ENCODE measurements around the gene ATP1A3. TPM values are rescaled to one million over a fixed set of nuclear protein-coding genes. Genes with fewer than 3 reads are reported as not detected.

ATP1A3 gene
- polyA plus RNA-seq, 1 of the 3 experiments (the other 2 are of a cell fraction), result 0.77 TPM

- peak; percentile 90 for TF ChIP-seq CHD2 (IDR thresholded peaks at IDR 0.05; ENCODE audit: low read length, partially characterized antibody)
- no peak for TF ChIP-seq USF2 (IDR thresholded peaks at IDR 0.05; ENCODE audit: borderline replicate concordance, low read depth, low read length)
- no peak; the same call in 1 of the 2 replicates for TF ChIP-seq MAX (IDR thresholded peaks at IDR 0.05; ENCODE audit: low read depth)
- TF ChIP-seq FOSL2 (IDR thresholded peaks at IDR 0.05; ENCODE audit: borderline replicate concordance, low read depth), result no peak
- TF ChIP-seq ZBTB33 (IDR thresholded peaks at IDR 0.05; ENCODE audit: borderline replicate concordance, low read depth), result 0 out of 2 replicates have a peak, but pooled peaks have one; percentile 35
- TF ChIP-seq EZH2phosphoT487 (IDR thresholded peaks at IDR 0.05; ENCODE audit: borderline replicate concordance, low read depth), result no peak
- TF ChIP-seq JUND (IDR thresholded peaks at IDR 0.05), result no peak
- TF ChIP-seq NRF1 (IDR thresholded peaks at IDR 0.05; ENCODE audit: low read depth, low read length), result 0 out of 2 replicates have a peak, but pooled peaks have one; percentile 23
- no peak for TF ChIP-seq NFIC (IDR thresholded peaks at IDR 0.05; ENCODE audit: borderline replicate concordance)
Measured at GRCh38 chr19:41959056-41960053, 34.7 kb downstream of the ATP1A3 start, which contains the start of gene RABAC1 (continued).

- 4% methylated on average over 28 of the region's 43 CpGs for WGBS (ENCODE audit: low lambda C conversion rate)
- ChIA-PET CTCF (interaction anchor here (0.6 to 4.0 kb wide), 27 partner anchors 11 to 300 kb away, joined by 3 to 38 read pairs (median 4); partner anchors contain the start of gene RPS19), POLR2A (interaction anchor here (0.5 to 2.3 kb wide), 6 partner anchors 35 to 115 kb away, joined by 3 to 14 read pairs (median 4); partner anchors contain the start of gene RPS19)
- H3K27me3 ChIP-seq (ENCODE audit: insufficient read depth), result no peaks in the 10 kb centered on the region
- H3K9me3 ChIP-seq, result no peaks in the 10 kb centered on the region
- H3K79me2 ChIP-seq (ENCODE audit: insufficient read depth), result no peaks in the 10 kb centered on the region
- peak overlapping the region; percentile 65; the same call in 1 of the 2 replicates for H2AFZ ChIP-seq (ENCODE audit: low read depth)
- H3K36me3 ChIP-seq (replicated peaks in 1 of 2; ENCODE audit: control insufficient read depth in 1 of 2, insufficient read depth in 2 of 2, low read length in 1 of 2), result peaks cover 0 to 11% of the 10 kb centered on the region in 2 experiments
- 0 out of 2 replicates have a peak, but pooled peaks cover 4% of the 10 kb centered on the region for H4K20me1 ChIP-seq (ENCODE audit: insufficient read depth)
- H3K4me1 ChIP-seq (ENCODE audit: control insufficient read depth in 1 of 2, insufficient read depth in 2 of 2, low read depth in 1 of 2, low read length in 1 of 2), result peaks cover 6 to 10% of the 10 kb centered on the region in 2 experiments; a peak in 2 of 4 replicates
- peak overlapping the region; percentile 77 to 89 for H3K4me3 ChIP-seq (ENCODE audit: low read depth in 2 of 2, low read length in 1 of 2)
- no peak for TF ChIP-seq FOXM1 (IDR thresholded peaks at IDR 0.05; ENCODE audit: low read depth)
- no peak for TF ChIP-seq REST (IDR thresholded peaks at IDR 0.05; ENCODE audit: low read depth, low read length)
- TF ChIP-seq TAF1 (IDR thresholded peaks at IDR 0.05; ENCODE audit: borderline replicate concordance, low read depth, low read length), result peak; percentile 38; the same call in 1 of the 2 replicates
- TF ChIP-seq MXI1 (IDR thresholded peaks at IDR 0.05; ENCODE audit: low read depth, low read length), result 0 out of 2 replicates have a peak, but pooled peaks have one; percentile 10
- no peak for TF ChIP-seq MEF2A (IDR thresholded peaks at IDR 0.05; ENCODE audit: borderline replicate concordance, low read depth)
- TF ChIP-seq POLR2AphosphoS5 (IDR thresholded peaks at IDR 0.05; ENCODE audit: low read depth, low read length), result peak; percentile 29; the same call in 1 of the 2 replicates
- peak; percentile 91 for DNase-seq
- peak overlapping the region; percentile 75 to 82 for H3K27ac ChIP-seq (ENCODE audit: low read depth in 2 of 2, low read length in 1 of 2)
- H3K4me2 ChIP-seq, result peak overlapping the region; percentile 100
- H3K9ac ChIP-seq, result peak overlapping the region; percentile 96
- no peaks in the 10 kb centered on the region for H3K9me2 ChIP-seq
- no peaks in the 10 kb centered on the region for H3F3A ChIP-seq (replicated peaks; ENCODE audit: insufficient read depth)
Measured at GRCh38 chr19:41958367-41959055, 35.5 kb downstream of the ATP1A3 start.

All from SK-N-SH (cell line).